DND-41 (cell line): ENCODE measurements around the gene GPM6B.

Experiments used
- EZH2 ChIP-seq: IDR thresholded peaks from 3 replicates; pipeline ENCODE4 v1.6.1; 2012; ENCODE audit warnings: borderline replicate concordance, low read depth, mild to moderate bottlenecking, moderate library complexity, low read length, inconsistent platforms; ENCODE audit not compliant: severe bottlenecking
- TF ChIP-seq, protein P1 (sequence below): IDR thresholded peaks from 2 replicates; pipeline ENCODE4 v1.5.1; 2012; ENCODE audit warnings: borderline replicate concordance, low read length, moderate library complexity, mild to moderate bottlenecking; ENCODE audit not compliant: poor library complexity, severe bottlenecking; ENCODE audit errors: extremely low read depth

DNA sequence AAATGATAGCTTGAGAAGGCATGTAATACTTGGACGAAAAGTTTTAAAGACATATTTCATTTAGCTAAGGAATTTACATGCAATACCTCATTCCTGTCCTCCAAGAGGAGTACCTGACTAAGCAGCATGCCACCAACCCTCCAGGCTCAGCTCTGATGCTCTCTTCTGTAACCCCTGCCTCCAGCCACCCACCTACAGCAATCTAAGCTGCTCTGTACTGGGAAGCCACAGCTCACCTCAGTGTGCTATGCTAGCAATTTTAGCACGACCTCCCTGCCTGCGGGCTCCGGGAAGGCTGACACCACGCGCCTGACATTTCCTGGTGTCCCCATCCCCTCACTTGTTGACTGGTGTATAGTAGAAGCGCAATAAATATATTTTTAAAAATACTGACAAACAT, 23.2 kb upstream of the GPM6B start:
- no peak for TF ChIP-seq EZH2
- TF ChIP-seq, protein P1, sequence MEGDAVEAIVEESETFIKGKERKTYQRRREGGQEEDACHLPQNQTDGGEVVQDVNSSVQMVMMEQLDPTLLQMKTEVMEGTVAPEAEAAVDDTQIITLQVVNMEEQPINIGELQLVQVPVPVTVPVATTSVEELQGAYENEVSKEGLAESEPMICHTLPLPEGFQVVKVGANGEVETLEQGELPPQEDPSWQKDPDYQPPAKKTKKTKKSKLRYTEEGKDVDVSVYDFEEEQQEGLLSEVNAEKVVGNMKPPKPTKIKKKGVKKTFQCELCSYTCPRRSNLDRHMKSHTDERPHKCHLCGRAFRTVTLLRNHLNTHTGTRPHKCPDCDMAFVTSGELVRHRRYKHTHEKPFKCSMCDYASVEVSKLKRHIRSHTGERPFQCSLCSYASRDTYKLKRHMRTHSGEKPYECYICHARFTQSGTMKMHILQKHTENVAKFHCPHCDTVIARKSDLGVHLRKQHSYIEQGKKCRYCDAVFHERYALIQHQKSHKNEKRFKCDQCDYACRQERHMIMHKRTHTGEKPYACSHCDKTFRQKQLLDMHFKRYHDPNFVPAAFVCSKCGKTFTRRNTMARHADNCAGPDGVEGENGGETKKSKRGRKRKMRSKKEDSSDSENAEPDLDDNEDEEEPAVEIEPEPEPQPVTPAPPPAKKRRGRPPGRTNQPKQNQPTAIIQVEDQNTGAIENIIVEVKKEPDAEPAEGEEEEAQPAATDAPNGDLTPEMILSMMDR: no peak
